Measurements from ENCODE around the gene SLC12A8.

SLC12A8 gene

DNA sequence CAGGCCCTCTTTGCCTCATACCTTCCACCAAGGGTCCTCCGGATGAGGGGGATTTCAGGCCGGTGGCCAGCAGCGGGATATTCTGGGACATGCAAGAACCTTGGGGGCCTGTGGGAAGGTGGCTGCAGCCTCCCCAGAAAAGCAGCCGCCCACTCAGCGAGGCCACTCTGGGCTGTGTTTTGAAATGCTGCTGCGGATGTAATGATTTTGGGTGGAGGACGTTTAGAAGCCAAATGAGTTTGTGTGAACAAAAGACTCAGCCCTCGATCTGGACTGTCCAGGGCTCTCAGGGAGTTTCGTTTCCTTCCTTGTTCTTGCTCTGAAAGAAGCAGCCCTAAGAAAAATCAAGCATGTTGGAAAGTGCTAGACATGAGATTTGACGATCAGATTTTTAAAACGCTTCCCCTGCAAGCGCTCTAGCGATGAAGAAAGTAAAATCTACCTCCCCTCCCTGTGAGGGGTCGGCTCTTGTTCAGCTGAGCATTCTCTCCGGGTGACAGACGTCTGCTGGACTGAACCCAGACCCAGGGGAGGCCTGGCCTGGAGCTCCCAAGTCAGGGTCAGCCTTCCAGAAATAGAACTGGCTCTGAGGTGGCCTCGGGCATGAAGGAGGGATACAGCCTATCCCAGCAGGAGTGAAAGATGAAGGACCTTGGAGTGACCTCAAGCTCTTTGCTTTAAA, 169.7 kb downstream of the SLC12A8 start:
- DNase-seq (no peak), ATAC-seq (replicated peaks) (no peak)
- Mint-ChIP-seq H3K4me1 (ENCODE audit: low read depth in 2 of 2) (peaks cover 36 to 42% of the 10 kb centered on the region in 2 donors), H3K36me3 (ENCODE audit: insufficient read depth) (peaks cover 5% of the 10 kb centered on the region), H3K9me3 (no peaks in the 10 kb centered on the region), H3K4me3 (no peak overlapping the region), H3K27ac (no peak overlapping the region), H3K27me3 (no peaks in the 10 kb centered on the region)

DNA sequence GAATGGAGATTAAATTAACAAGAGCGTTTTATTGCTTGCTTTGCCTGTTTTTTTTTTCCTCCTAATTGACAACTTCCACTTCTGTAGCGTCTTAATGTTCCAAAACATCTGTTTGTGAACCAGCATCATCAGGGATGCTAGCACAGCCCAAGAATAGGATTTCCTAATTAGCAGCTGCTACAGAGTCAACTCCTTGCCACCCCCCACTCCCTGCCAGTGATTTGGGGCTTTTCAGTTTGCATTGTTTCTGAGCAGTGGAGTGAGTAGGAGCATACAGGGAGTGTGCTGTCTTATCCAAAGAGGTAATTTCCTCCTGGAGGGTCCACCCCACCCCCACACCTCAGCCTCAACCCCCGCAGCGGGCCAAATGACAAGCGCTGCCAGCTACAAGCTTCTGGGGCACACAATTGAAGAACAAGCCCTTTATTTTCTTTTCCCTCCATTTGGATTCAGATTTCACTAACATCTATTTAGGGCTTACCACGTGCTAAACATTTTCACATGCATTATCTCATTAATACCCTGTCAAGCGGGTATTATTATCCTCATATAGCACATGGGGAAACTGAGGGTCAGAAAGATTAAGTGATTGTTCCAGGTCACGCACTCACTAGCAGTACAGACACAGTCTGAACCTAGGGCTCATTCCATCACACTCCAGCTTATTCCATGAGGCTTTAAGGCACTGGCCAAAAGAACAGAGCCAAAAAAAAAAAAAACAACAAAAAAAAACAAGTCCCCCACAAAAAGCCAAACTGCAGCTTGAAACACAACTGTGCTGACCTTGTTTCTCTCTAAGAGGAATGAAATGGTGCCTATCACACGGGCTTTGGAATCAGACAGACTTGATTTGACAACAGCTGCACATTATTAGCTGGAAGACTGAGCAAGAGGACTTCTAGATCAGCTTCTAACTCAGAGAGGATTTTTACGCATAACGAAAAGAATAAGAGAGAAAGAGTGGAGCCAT, 173.1 kb downstream of the SLC12A8 start:
- DNase-seq (no peak), ATAC-seq (replicated peaks) (no peak)
- Mint-ChIP-seq H3K27me3 (no peaks in the 10 kb centered on the region), H3K4me3 (no peak overlapping the region), H3K36me3 (ENCODE audit: insufficient read depth) (peaks cover 3% of the 10 kb centered on the region), H3K4me1 (ENCODE audit: low read depth in 2 of 2) (peaks cover 38 to 48% of the 10 kb centered on the region in 2 donors), H3K9me3 (no peaks in the 10 kb centered on the region), H3K27ac (peak overlapping the region in 1 of 2 donors; percentile 68)

DNA sequence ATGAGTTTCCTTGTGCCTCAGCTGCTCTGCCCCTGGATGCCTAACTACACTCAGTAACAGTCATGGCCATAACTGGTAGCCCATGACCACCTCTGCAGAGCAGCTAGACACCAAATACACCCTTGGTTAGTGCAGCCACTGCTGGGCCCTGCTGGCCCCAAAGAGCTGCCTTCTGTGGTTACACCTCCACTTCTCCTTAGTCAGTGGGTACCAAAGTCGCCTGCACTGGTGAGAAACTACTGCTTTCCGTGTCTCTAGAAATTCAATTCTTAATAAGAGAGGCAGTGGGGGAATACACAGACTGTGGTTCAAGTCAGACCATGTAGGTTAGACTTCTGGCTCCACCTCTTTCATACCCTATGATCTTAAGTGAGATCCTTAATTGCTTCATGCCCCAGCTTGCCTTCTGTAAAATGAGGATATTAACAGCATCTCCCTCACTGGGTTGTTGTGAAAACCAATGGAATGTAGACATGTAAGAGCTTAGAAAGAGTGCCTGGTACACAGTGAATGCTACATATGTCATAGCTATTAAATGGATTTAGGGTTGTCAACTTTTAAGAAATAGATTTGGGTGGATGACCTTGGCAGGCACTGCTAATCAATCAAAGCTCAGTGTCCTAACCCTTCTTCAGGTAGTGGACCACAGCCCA, 174.9 kb downstream of the SLC12A8 start:
- H3K36me3 Mint-ChIP-seq (ENCODE audit: insufficient read depth) = peaks cover 3% of the 10 kb centered on the region
- no peaks in the 10 kb centered on the region for H3K9me3 Mint-ChIP-seq
- H3K4me3 Mint-ChIP-seq = no peak overlapping the region
- ATAC-seq (replicated peaks) = peak; percentile 49
- peaks cover 39 to 48% of the 10 kb centered on the region in 2 donors for H3K4me1 Mint-ChIP-seq (ENCODE audit: low read depth in 2 of 2)
- peak overlapping the region; percentile 29 to 68 for H3K27ac Mint-ChIP-seq
- DNase-seq = no peak
- no peaks in the 10 kb centered on the region for H3K27me3 Mint-ChIP-seq

DNA sequence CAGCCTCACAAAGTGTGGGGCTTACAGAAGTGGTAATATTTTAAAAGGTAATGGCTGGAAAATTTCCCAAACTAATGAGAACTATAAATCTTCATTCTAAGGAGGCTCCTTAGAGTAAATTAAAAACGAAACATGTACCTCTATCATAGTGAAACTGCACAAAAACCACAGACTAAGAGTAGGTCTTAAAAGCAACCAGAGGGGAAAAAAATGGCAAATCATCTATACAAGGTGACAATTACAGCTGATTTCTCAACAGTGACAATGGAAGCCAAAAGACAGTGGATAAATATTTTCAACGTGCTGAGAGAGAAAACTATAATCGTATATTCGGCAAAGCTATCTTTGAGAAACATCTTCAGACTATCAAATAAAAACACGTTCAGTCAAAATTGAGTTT, 177.3 kb downstream of the SLC12A8 start:
- ATAC-seq (replicated peaks) (peak; percentile 36), DNase-seq (no peak)
- no peaks in the 10 kb centered on the region for H3K27me3 Mint-ChIP-seq
- peaks cover 45 to 54% of the 10 kb centered on the region in 2 donors for H3K4me1 Mint-ChIP-seq (ENCODE audit: low read depth in 2 of 2)
- no peak overlapping the region for H3K27ac Mint-ChIP-seq
- no peak overlapping the region for H3K4me3 Mint-ChIP-seq
- H3K9me3 Mint-ChIP-seq = no peaks in the 10 kb centered on the region
- peaks cover 5% of the 10 kb centered on the region for H3K36me3 Mint-ChIP-seq (ENCODE audit: insufficient read depth)

DNA sequence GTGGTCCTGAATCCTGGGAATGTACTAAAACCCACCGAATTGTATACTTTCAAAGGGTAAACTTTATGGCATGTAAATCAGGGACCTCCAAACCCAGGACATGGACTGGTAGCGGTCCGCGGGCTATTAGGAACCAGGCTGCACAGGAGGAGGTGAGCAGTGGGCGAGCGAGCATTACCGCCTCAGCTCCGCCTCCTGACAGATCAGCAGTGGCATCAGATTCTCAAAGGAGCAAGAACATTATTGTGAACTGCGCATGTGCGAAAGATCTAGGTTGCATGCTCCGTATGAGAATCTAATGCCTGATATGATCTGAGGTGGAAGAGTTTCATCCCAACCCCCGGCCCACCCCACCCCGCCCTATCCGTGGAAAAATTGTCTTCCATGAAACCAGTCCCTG, 178.9 kb downstream of the SLC12A8 start:
- H3K4me1 Mint-ChIP-seq (ENCODE audit: low read depth in 2 of 2) = peaks cover 35 to 45% of the 10 kb centered on the region in 2 donors
- H3K36me3 Mint-ChIP-seq (ENCODE audit: insufficient read depth) = peaks cover 7% of the 10 kb centered on the region
- H3K4me3 Mint-ChIP-seq = no peak overlapping the region
- no peak overlapping the region for H3K27ac Mint-ChIP-seq
- H3K9me3 Mint-ChIP-seq = no peaks in the 10 kb centered on the region
- ATAC-seq (replicated peaks) = no peak
- DNase-seq = no peak
- H3K27me3 Mint-ChIP-seq = no peaks in the 10 kb centered on the region

DNA sequence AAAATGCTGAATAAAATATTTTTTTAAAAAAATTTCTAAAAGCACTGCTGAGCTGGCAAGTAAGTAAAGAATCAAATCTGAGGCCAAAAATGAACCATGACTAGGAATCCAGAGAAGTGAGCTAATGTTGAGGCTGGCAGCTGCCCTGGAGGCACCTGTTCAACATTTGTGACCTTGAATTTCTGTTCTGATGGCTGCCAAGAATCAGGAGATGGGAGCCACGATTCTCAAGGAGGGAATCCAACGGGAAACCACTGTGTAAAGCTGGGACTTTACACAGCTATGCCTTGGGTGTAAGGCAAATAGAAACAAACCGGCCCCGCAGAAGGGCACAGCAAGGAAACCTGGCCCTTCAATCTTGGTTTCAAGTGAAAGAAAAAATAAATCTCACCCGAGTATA, 179.4 kb downstream of the SLC12A8 start:
- no peak for ATAC-seq (replicated peaks)
- Mint-ChIP-seq H3K4me1 (ENCODE audit: low read depth in 2 of 2) (peaks cover 34 to 45% of the 10 kb centered on the region in 2 donors), H3K36me3 (ENCODE audit: insufficient read depth) (peaks cover 12% of the 10 kb centered on the region), H3K27ac (no peak overlapping the region), H3K4me3 (no peak overlapping the region), H3K27me3 (no peaks in the 10 kb centered on the region), H3K9me3 (no peaks in the 10 kb centered on the region)
- no peak for DNase-seq

DNA sequence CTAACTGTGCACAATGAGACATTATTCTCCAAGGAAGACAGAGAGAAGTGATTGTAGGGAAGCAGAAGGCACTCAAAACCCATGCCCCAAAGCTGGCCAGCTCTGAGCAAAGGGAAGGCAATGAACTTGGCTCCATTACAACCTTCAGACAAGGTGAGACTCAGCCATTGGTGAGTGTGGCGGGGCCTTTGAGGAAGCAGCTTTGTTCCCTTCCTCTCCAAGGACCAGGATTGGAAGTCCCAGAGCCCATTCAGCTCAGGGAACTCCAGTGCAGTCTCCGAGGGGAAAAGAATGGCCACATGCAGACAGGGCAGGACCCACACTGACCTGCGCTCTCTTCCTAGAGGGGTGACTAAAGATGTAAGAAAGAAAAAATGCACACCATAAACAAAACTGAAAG, 179.9 kb downstream of the SLC12A8 start:
- no peaks in the 10 kb centered on the region for H3K27me3 Mint-ChIP-seq
- ATAC-seq (replicated peaks) = no peak
- H3K27ac Mint-ChIP-seq = peak overlapping the region; percentile 77 to 85
- DNase-seq = no peak
- peaks cover 31 to 41% of the 10 kb centered on the region in 2 donors for H3K4me1 Mint-ChIP-seq (ENCODE audit: low read depth in 2 of 2)
- H3K36me3 Mint-ChIP-seq (ENCODE audit: insufficient read depth) = peaks cover 14% of the 10 kb centered on the region
- H3K4me3 Mint-ChIP-seq = no peak overlapping the region
- H3K9me3 Mint-ChIP-seq = no peaks in the 10 kb centered on the region

All from effector memory CD8-positive, alpha-beta T cell (primary cell).